ENCODE results near the gene PRSS36. TPM values are rescaled to one million over a fixed set of nuclear protein-coding genes. Genes with fewer than 3 reads are reported as not detected.

PRSS36 gene
- total and polyA plus RNA-seq, 12 donors, result 0.30 to 3.4 (median 1.3) TPM

GRCh38 chr16:31192856-31193642 lies 43.2 kb upstream of the PRSS36 start:
- no peak for ATAC-seq
- no peaks in the 10 kb centered on the region for H3K9me3 ChIP-seq

GRCh38 chr16:31191697-31192428 lies 42.0 kb upstream of the PRSS36 start:
- 74 to 82% methylated on average over 5 of the region's 5 CpGs for WGBS, 2 donors
- H3K36me3 ChIP-seq, result peaks cover 2 to 100% (median 81%) of the 10 kb centered on the region in 9 donors
- intact Hi-C loops (cut with DNase I), result no loop called here
- no peaks in the 10 kb centered on the region for H3K9me3 ChIP-seq
- no peak for TF ChIP-seq CTCF (IDR thresholded peaks at IDR 0.05)
- H3K27me3 ChIP-seq, result no peaks in the 10 kb centered on the region
- H3K4me3 ChIP-seq, result no peak overlapping the region
- DNase-seq, result no peak
- no peak overlapping the region for H3K27ac ChIP-seq
- no peak for ATAC-seq
- peaks cover 0 to 13% (median 0%) of the 10 kb centered on the region in 9 donors for H3K4me1 ChIP-seq

More at GRCh38 chr16:31192856-31193642, 43.2 kb upstream of the PRSS36 start:
- DNase-seq, result no peak
- no peak for TF ChIP-seq CTCF (IDR thresholded peaks at IDR 0.05)
- WGBS, 2 donors, result 91 to 93% methylated on average over 16 of the region's 16 CpGs
- intact Hi-C loops (cut with DNase I), result no loop called here
- Histone ChIP-seq H3K36me3 (peaks cover 0 to 99% (median 70%) of the 10 kb centered on the region in 9 donors), H3K27ac (no peak overlapping the region), H3K4me3 (no peak overlapping the region), H3K4me1 (peaks cover 0 to 5% (median 0%) of the 10 kb centered on the region in 9 donors), H3K27me3 (no peaks in the 10 kb centered on the region)

- H3K4me1 ChIP-seq, result peaks cover 0 to 23% (median 0%) of the 10 kb centered on the region in 9 donors
- intact Hi-C loops (cut with DNase I), result no loop called here
- TF ChIP-seq CTCF (IDR thresholded peaks at IDR 0.05), result no peak
- H3K27ac ChIP-seq, result no peak overlapping the region
- no peaks in the 10 kb centered on the region for H3K9me3 ChIP-seq
- no peaks in the 10 kb centered on the region for H3K27me3 ChIP-seq
- H3K4me3 ChIP-seq, result no peak overlapping the region
- H3K36me3 ChIP-seq, result peaks cover 7 to 100% (median 90%) of the 10 kb centered on the region in 9 donors
- DNase-seq, result no peak
- 90 to 93% methylated on average over 17 of the region's 17 CpGs for WGBS, 2 donors
- no peak for ATAC-seq
These were observed 41.1 kb upstream of the PRSS36 start for GRCh38 chr16:31190818-31191444.

GRCh38 chr16:31190061-31190460 lies 40.2 kb upstream of the PRSS36 start:
- no peaks in the 10 kb centered on the region for H3K27me3 ChIP-seq
- H3K27ac ChIP-seq, result no peak overlapping the region
- no peak for ATAC-seq
- TF ChIP-seq CTCF (IDR thresholded peaks at IDR 0.05), result no peak
- intact Hi-C loops (cut with DNase I), result no loop called here
- peaks cover 7 to 100% (median 97%) of the 10 kb centered on the region in 9 donors for H3K36me3 ChIP-seq
- peaks cover 0 to 31% (median 0%) of the 10 kb centered on the region in 9 donors for H3K4me1 ChIP-seq
- no peak overlapping the region for H3K4me3 ChIP-seq
- no peak for DNase-seq
- 93 to 95% methylated on average over 12 of the region's 12 CpGs for WGBS, 2 donors
- H3K9me3 ChIP-seq, result no peaks in the 10 kb centered on the region

All from heart right ventricle (tissue), 16 donors.